ENCODE data around the gene COG4. TPM values are rescaled to one million over a fixed set of nuclear protein-coding genes. Genes with fewer than 3 reads are reported as not detected.

COG4 gene
- total and polyA plus RNA-seq, 10 donors = 40.8 to 85.4 (median 58.8) TPM

- Histone ChIP-seq H3K27me3 (replicated peaks in 1 of 7) (no peaks in the 10 kb centered on the region), H3K36me3 (no peaks in the 10 kb centered on the region), H3K9me3 (no peaks in the 10 kb centered on the region), H3K4me1 (peaks cover 0 to 9% (median 6%) of the 10 kb centered on the region in 6 donors), H3K27ac (no peak overlapping the region), H3K4me3 (no peak overlapping the region)
- no peak for DNase-seq
- intact Hi-C loops (cut with DNase I; ENCODE audit: low total_unique reads) = no loop called here
- TF ChIP-seq POLR2AphosphoS5 (IDR thresholded peaks at IDR 0.05) (no peak), CTCF (IDR thresholded peaks at IDR 0.05 in 8 of 11, conservative IDR thresholded peaks at IDR 0.05 in 3 of 11) (no peak), POLR2A (IDR thresholded peaks at IDR 0.05) (no peak)
- 86 to 95% (median 90%) methylated on average over 4 of the region's 4 CpGs for WGBS, 5 donors
Measured at GRCh38 chr16:70444249-70445063, 78.9 kb downstream of the COG4 start.

- WGBS, 5 donors = 92 to 99% (median 94%) methylated on average over 7 of the region's 7 CpGs
- Histone ChIP-seq H3K36me3 (no peaks in the 10 kb centered on the region), H3K9me3 (no peaks in the 10 kb centered on the region), H3K27me3 (replicated peaks in 1 of 7) (no peaks in the 10 kb centered on the region), H3K27ac (no peak overlapping the region), H3K4me3 (no peak overlapping the region), H3K4me1 (peaks cover 8 to 24% (median 18%) of the 10 kb centered on the region in 6 donors)
- TF ChIP-seq CTCF (IDR thresholded peaks at IDR 0.05 in 8 of 11, conservative IDR thresholded peaks at IDR 0.05 in 3 of 11) (no peak), POLR2A (IDR thresholded peaks at IDR 0.05) (no peak), POLR2AphosphoS5 (IDR thresholded peaks at IDR 0.05) (no peak)
- DNase-seq = no peak
- intact Hi-C loops (cut with DNase I; ENCODE audit: low total_unique reads) = no loop called here
Measured at GRCh38 chr16:70442344-70442743, 81.0 kb downstream of the COG4 start.

- H3K27ac ChIP-seq = no peak overlapping the region
- intact Hi-C loops (cut with DNase I; ENCODE audit: low total_unique reads) = no loop called here
- no peak for DNase-seq
- H3K27me3 ChIP-seq (replicated peaks in 1 of 7) = no peaks in the 10 kb centered on the region
- no peak overlapping the region for H3K4me3 ChIP-seq
- TF ChIP-seq POLR2A (IDR thresholded peaks at IDR 0.05) = no peak
- no peak for TF ChIP-seq CTCF (IDR thresholded peaks at IDR 0.05 in 8 of 11, conservative IDR thresholded peaks at IDR 0.05 in 3 of 11)
- H3K36me3 ChIP-seq = no peaks in the 10 kb centered on the region
- H3K9me3 ChIP-seq = no peaks in the 10 kb centered on the region
- WGBS, 5 donors = 89 to 95% (median 92%) methylated on average over 8 of the region's 8 CpGs
- peaks cover 12 to 32% (median 27%) of the 10 kb centered on the region in 6 donors for H3K4me1 ChIP-seq
Measured at GRCh38 chr16:70441406-70441990, 81.9 kb downstream of the COG4 start.

GRCh38 chr16:70440009-70440692 lies 83.2 kb downstream of the COG4 start:
- DNase-seq = no peak
- peaks cover 15 to 46% (median 36%) of the 10 kb centered on the region in 6 donors for H3K4me1 ChIP-seq
- peak overlapping the region in 5 of 8 donors; percentile 71 to 94 (median 82) for H3K4me3 ChIP-seq
- TF ChIP-seq POLR2A (IDR thresholded peaks at IDR 0.05) = no peak
- no peak for TF ChIP-seq POLR2AphosphoS5 (IDR thresholded peaks at IDR 0.05)
- TF ChIP-seq CTCF (IDR thresholded peaks at IDR 0.05 in 8 of 11, conservative IDR thresholded peaks at IDR 0.05 in 3 of 11) = no peak
- no peaks in the 10 kb centered on the region for H3K9me3 ChIP-seq
- WGBS, 5 donors = 70 to 79% (median 75%) methylated on average over 11 of the region's 11 CpGs
- H3K36me3 ChIP-seq = peaks cover 0 to 3% (median 0%) of the 10 kb centered on the region in 6 donors
- intact Hi-C loops (cut with DNase I; ENCODE audit: low total_unique reads) = no loop called here
- peak overlapping the region in 4 of 8 donors; percentile 78 to 92 (median 90) for H3K27ac ChIP-seq
- H3K27me3 ChIP-seq (replicated peaks in 1 of 7) = no peaks in the 10 kb centered on the region
